Neural crest cell (in vitro differentiated cells): ENCODE measurements around the gene GALNT17. TPM values are rescaled to one million over a fixed set of nuclear protein-coding genes. Genes with fewer than 3 reads are reported as not detected.

ENCODE experiments used
- DNase-seq: peaks from one replicate; pipeline ENCODE4 v3.0.0; 2021; ENCODE audit warnings: low read depth, mixed read lengths, low spot score
- H3K27ac Mint-ChIP-seq: one replicate; pipeline ENCODE4 v1.8.0; 2021; ENCODE audit warnings: mild to moderate bottlenecking, mixed read lengths; ENCODE audit not compliant: unreplicated experiment
- H3K27me3 Mint-ChIP-seq: 2 replicates; pipeline ENCODE4 v1.8.0; 2021; ENCODE audit warnings: low read depth, mild to moderate bottlenecking, mixed read lengths
- H3K36me3 Mint-ChIP-seq: 2 replicates; pipeline ENCODE4 v1.8.0; 2021; ENCODE audit warnings: low read depth, mild to moderate bottlenecking, mixed read lengths
- H3K4me1 Mint-ChIP-seq: 2 replicates; pipeline ENCODE4 v1.8.0; 2021; ENCODE audit warnings: mixed read lengths
- H3K4me3 Mint-ChIP-seq: one replicate; pipeline ENCODE4 v1.8.0; 2021; ENCODE audit warnings: mild to moderate bottlenecking, mixed read lengths
- H3K9me3 Mint-ChIP-seq: 2 replicates; pipeline ENCODE4 v1.8.0; 2021; ENCODE audit warnings: mixed read lengths
- total RNA-seq: library from RNA; stranded (reverse); gene quantifications from 2 replicates; pipeline ENCODE4 v1.2.1, GENCODE V29; 2021
- TF ChIP-seq, protein P1 (sequence below): fragments of 200-600 bp; sonication (generic); conservative IDR thresholded peaks from 2 replicates; pipeline ENCODE4 v1.5.0; 2021; ENCODE audit warnings: antibody characterized with exemption, mild to moderate bottlenecking

The GALNT17 gene
- total RNA-seq, 1 donor from 2014 or later, result 11.0 TPM

GRCh38 chr7:71718563-71718962 lies 586.6 kb downstream of the GALNT17 start:
- Mint-ChIP-seq H3K4me1 (peaks cover 15% of the 10 kb centered on the region), H3K9me3 (no peaks in the 10 kb centered on the region), H3K27ac (no peak overlapping the region), H3K27me3 (no peaks in the 10 kb centered on the region), H3K36me3 (no peaks in the 10 kb centered on the region), H3K4me3 (no peak overlapping the region)
- DNase-seq, result no peak
- TF ChIP-seq, protein P1, sequence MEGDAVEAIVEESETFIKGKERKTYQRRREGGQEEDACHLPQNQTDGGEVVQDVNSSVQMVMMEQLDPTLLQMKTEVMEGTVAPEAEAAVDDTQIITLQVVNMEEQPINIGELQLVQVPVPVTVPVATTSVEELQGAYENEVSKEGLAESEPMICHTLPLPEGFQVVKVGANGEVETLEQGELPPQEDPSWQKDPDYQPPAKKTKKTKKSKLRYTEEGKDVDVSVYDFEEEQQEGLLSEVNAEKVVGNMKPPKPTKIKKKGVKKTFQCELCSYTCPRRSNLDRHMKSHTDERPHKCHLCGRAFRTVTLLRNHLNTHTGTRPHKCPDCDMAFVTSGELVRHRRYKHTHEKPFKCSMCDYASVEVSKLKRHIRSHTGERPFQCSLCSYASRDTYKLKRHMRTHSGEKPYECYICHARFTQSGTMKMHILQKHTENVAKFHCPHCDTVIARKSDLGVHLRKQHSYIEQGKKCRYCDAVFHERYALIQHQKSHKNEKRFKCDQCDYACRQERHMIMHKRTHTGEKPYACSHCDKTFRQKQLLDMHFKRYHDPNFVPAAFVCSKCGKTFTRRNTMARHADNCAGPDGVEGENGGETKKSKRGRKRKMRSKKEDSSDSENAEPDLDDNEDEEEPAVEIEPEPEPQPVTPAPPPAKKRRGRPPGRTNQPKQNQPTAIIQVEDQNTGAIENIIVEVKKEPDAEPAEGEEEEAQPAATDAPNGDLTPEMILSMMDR, result no peak

DNA sequence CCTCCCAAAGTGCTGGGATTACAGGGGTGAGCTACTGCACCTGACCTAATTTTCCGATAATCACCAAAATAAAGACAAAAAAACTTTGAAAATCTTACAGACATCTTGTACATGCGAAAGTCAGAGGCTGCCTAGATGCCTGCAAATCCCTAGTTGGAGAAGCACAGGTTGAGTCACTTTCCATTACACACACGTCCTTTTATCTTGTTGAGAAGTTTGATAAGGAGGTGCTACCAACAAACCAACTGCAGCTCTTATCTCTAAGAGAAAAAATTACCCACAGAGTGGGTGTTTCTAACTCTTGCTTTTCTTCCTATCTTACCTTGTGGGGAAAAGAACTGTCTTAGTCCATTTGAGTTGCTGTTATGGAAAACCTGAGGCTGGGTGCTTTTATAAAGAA lies 589.8 kb downstream of the GALNT17 start:
- H3K4me3 Mint-ChIP-seq, result no peak overlapping the region
- TF ChIP-seq, protein P1, result no peak
- H3K36me3 Mint-ChIP-seq, result no peaks in the 10 kb centered on the region
- H3K4me1 Mint-ChIP-seq, result peaks cover 9% of the 10 kb centered on the region
- H3K9me3 Mint-ChIP-seq, result no peaks in the 10 kb centered on the region
- no peak overlapping the region for H3K27ac Mint-ChIP-seq
- DNase-seq, result no peak
- no peaks in the 10 kb centered on the region for H3K27me3 Mint-ChIP-seq

DNA sequence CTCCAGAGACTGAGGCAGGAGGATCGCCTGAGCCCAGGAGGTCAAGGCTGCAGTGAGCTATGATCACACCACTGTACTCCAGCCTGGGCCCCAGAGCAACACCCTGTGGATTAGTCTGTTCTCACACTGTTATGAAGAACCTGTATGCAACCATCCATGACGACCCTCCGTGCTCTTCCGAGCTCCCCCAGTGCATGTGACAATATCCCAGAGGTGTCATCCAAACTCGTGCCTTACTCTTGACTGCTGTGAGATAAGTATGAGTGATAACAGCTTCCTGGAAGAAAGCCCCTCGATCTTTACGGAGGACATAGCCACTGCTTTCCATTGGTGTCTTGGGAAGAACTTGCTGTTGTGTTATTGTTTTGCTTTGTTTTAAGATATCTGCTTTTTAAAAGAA lies 591.9 kb downstream of the GALNT17 start:
- Mint-ChIP-seq H3K9me3 (peaks cover 3% of the 10 kb centered on the region), H3K27me3 (no peaks in the 10 kb centered on the region), H3K4me3 (no peak overlapping the region), H3K27ac (no peak overlapping the region), H3K36me3 (no peaks in the 10 kb centered on the region), H3K4me1 (no peaks in the 10 kb centered on the region)
- no peak for DNase-seq
- TF ChIP-seq, protein P1, result no peak

DNA sequence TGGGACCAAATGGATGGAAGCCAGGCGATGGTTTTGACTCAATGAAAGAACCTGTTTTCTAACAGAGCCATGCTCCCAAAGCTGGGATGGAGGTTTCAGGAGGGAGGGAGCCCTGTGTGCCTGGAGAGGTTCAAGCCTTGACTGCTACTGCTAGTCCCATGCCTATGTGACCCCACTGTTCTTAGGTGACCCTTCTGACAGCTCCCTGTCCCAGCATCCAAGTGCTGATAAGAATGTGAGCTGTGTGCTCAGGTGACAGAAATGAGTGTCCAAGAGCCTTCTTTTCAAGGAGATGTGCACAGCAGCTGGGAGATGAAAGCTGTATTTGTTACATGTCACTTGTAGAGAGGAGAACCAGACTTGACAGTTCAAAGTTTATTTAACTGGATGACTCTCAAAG lies 595.4 kb downstream of the GALNT17 start:
- peaks cover 4% of the 10 kb centered on the region for H3K36me3 Mint-ChIP-seq
- H3K27ac Mint-ChIP-seq, result no peak overlapping the region
- H3K4me3 Mint-ChIP-seq, result no peak overlapping the region
- TF ChIP-seq, protein P1, result no peak
- peaks cover 2% of the 10 kb centered on the region for H3K4me1 Mint-ChIP-seq
- H3K9me3 Mint-ChIP-seq, result peaks cover 3% of the 10 kb centered on the region
- no peaks in the 10 kb centered on the region for H3K27me3 Mint-ChIP-seq
- DNase-seq, result no peak

DNA sequence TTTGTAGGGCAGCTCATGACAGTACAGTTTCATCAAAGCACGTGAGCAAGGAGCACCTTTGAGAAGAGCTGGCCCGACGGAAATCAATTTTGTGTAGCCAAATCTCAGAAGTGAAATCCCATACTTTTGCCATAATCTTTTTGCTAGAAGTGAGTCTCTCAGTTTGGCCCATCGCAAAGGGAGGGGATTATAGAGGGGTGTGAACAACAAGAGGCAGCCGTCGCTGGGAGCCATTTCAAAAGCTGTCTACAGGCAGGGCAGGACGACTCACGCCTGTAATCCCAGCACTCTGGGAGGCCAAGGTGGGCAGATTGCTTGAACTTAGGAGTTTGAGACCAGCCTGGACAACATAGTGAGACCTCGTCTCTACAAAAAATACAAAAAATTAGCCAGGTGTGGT lies 599.8 kb downstream of the GALNT17 start:
- no peak overlapping the region for H3K4me3 Mint-ChIP-seq
- peaks cover 3% of the 10 kb centered on the region for H3K9me3 Mint-ChIP-seq
- no peak overlapping the region for H3K27ac Mint-ChIP-seq
- TF ChIP-seq, protein P1, result no peak
- peaks cover 4% of the 10 kb centered on the region for H3K36me3 Mint-ChIP-seq
- H3K4me1 Mint-ChIP-seq, result peaks cover 14% of the 10 kb centered on the region
- peaks cover 4% of the 10 kb centered on the region for H3K27me3 Mint-ChIP-seq
- no peak for DNase-seq
